Measurements from ENCODE around the gene SYTL5.

Gene SYTL5

DNA sequence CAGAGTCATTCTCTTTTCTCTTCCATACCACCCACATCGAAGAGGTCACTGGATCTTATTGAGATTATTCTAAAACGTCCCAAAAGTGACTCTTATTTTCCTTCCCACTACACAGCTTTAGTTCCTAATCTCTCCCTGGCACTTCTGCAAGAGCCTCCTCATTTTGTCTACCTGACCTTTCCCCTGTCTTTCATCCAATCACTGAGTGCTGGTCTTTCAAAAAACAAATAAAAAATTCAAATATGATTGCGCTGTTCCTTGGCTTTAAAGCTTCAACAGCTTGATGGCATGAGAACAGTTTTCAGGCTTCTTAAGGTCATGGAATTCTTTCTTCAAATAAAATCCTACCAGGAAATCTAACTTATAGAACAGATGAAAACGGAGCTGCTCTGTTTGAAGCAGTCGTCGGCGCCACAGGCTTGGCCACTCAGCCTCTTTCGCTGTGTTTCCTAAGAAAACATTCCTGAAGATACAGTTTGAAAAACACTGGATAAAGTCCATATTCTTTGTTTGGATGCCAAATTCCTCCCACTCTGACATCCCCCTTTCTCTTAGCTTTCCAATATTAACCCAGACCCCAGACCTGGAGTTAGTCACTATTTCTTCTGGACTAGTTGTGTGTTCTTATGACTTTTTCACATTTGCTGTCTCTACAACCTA lies 12.5 kb downstream of the SYTL5 start:
- DNase-seq (ENCODE audit: low read depth, low spot score) = peak; percentile 44

DNA sequence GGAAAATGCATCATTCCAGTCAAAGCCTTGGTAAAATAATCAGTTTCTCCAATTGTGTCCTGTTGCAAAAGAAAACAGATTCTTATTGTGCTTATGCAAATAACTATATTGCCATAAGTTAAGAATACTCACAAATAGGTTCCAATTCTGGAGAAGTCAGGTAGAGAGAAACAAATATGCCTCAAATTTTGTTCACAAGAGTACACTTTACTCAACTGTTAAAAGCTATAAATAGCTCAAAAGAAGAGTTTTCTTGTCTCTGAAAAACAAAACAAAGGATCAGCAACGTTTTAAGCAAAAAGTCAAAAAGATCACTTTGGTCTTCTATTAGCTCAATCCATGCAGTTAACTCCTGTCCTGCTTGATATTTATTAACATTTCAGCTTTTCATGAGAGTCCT lies 21.9 kb downstream of the SYTL5 start:
- no peak for DNase-seq (ENCODE audit: low read depth, low spot score)

DNA sequence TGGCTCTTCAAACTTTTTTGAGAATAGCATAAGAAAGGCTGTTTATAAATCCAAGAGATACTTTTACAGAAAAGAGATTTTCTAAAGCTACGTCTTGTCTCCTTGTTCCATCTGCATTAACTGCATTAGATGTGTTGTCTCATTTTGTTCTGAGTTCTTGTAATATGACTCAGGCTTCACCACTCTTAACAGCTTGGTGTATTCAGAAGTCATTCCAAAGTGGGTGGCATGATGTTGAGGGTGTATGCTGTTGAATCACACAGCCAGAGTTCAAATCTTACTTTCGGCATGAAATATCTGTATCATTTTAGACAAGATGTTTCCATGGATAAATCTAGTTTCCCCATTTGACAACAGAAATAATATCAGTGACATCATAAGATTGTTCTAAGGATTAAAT lies 30.1 kb downstream of the SYTL5 start:
- no peak for DNase-seq (ENCODE audit: low read depth, low spot score)

DNA sequence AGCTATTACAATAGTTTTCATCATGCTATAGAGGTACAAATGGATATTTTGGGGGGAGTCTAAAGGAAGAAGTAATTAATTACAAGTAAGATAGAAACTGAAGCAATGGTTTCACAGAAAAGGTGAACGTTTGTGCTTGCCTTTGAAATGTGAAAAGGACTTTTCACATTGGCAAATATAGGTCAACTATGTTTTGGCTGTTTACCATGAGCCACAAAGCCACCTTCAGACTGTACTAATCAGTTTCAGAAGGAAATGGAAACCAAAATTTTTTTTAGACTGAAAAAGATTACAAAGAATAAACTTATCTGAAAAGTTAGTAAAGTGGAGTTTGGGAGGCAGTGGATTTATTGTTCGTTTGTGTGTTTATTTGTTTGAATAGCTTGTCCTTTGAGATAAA lies 32.1 kb downstream of the SYTL5 start:
- DNase-seq (ENCODE audit: low read depth, low spot score) = no peak

DNA sequence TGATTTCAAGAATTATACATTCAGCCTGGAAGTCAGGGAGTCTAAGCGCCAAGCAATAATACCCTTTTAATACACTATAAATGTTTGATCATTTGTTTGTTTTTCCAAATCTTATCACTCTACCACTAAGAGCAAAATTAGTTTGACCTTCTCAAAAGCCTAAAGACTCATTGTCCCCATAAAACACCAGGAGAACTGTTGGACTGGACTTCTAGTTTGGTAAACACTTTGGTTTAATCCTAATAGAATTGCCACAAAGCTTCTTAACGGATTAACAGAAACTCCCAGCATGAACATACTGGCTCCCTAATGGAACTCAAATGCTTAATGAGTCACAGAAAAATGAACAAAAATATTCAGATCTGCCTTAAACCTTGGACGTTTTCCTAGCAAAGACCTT lies 34.9 kb downstream of the SYTL5 start:
- DNase-seq (ENCODE audit: low read depth, low spot score) = no peak

DNA sequence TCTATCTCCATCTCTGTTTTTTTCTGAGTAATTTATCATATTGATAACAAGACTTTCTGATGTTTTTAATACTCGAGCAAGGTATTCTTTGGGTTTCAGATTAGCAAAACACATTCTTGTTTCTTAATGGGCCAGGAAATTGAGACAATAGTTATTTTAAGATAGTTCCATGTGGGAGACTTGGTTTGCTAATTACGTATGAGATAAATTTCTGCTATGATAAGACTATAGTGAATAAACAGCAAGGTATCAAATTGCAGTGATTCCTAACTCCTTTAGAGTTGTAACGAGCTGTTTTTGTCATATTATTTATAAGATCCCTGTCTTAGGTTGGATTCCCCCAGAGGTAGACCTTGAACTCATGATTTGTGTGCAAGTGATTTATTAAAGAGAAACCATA lies 38.3 kb downstream of the SYTL5 start:
- DNase-seq (ENCODE audit: low read depth, low spot score) = no peak

DNA sequence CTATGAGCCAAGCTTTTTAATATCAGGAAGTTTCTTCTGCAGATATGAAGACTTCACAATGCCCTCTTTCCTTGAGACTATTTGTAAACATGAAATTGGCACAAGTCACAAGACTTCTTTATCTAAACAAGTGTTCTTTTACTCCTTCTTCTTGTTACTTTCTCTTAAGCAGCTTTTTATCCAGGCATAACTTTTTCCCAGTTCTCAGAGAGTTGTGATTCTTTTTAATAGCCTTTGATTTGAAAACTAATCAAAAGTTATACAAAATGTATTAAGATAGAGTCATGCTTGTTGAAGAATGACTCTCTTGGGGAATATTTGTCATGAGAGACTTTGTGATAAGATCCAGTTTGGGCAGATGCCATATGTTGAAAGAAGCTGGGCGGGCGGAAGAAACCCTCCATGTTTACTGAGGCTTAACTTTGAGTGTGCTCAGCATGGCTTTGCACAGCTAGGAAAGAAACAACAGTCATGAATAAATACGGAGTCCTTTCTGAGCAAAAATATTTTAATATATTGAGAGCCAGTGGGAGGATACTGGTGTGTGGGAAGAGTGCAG lies 39.3 kb downstream of the SYTL5 start:
- no peak for DNase-seq (ENCODE audit: low read depth, low spot score)

DNA sequence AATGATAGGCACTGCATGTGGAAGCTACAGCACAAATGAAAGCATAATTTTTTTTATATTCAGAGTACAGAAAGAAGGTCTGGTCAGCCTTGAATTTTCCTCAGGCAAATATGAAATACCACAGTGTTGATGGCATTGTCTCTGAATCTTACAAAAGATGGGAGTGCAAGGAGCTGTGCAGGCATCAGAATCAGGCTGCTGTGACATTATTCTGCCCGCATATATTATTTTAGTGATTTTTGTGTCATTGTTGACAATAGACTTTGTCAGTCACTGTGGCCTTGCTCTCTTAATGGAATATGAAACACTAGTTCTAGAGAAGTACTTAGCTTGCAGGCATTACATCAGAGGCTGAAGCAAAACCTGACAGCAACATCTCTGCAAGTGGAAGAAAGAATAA lies 42.5 kb downstream of the SYTL5 start:
- no peak for DNase-seq (ENCODE audit: low read depth, low spot score)

DNA sequence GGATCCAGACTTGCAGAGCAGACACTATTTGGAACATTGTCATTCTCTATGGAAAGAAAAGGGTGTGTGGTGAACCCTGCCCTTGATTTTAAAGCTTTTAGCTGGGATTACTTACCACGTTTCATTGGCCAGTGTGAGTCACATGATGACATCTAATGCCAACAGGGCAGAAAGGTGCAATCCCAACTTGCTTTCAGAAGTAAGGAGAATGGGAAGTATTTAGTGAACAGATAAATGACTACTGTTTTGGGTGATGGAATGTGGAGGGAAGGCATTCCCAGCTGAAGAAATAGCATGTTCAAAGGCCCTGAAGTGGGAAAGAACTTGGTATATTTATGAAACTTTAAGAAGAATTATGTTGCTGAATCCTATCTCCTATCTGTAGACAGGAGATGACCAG lies 44.5 kb downstream of the SYTL5 start:
- DNase-seq (ENCODE audit: low read depth, low spot score) = no peak

DNA sequence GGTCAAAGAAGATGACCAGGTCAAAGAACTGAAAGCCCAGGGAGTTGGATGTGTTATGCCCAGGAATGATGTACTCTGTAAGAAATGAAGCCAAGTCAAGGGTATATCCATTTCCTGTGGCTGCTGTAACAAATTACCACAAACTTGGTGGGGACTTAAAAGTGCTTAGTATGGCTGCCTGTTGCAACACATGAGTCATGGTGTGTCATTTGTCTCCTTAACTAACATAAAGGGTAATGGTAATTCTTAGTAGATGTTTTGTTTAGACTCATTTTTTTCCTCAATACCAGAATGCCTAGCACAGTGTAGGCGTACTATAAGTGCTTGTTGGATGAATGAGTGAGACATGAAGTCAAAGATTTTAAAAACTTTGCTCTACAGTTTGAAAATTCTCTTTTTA lies 45.7 kb downstream of the SYTL5 start:
- DNase-seq (ENCODE audit: low read depth, low spot score) = peak; percentile 57

DNA sequence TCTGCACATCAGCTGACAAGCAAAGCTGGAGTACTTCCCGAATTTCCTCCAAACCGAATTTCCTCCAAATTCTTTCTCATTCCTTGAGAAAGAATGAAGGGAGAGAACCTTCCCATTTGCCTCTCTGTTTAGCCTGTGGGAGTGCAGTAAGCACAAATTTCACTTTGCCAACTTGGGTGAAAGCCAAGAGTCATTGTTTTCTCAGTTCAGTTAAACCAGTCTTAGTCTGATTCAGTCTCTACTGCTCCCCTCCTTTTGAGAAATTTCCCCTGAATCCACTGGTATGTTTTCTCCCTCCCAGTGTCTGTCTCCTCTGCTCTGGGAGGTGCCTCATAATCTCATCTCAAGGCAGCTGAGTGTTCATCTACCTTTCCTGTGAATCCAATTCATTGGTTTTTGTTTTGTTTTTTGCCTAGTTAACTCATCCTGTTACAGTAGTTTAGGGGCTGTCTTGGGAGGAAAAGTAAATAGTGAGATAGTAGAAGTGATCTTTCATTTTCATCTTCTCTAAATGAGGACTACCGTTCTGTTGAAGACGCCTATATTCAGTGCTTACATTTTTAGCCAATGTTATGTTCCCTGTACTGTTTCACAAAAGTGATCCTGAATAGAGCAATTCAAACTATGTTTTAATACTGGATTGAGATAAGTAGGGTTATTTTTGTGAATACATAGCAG lies 49.0 kb downstream of the SYTL5 start:
- peak; percentile 77 for DNase-seq (ENCODE audit: low read depth, low spot score)

DNA sequence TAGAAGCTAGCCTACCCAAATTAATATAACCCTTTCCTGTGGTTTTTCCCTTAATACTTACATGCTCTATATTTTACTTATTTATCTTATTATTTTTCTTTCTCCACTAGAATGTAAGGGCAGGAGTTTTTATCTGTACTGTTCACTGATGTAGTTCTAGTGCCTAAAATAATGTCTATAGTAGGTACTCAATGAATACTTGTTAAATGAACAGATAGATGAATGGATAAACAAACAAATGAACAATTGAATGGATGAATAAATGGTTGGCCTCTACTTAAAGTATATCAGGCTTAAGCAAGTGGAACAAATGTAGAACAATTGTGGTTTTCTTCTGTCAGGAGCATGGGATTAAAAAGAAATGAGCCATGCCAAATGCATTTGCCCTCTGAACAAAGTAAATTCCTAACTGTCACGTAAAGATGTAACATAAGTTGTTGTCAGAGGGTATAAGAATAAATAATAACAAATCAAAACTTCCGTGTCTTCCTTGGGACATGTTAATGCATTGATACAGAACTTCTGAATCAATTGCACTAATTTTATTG lies 54.1 kb downstream of the SYTL5 start:
- peak; percentile 29 for DNase-seq (ENCODE audit: low read depth, low spot score)

DNA sequence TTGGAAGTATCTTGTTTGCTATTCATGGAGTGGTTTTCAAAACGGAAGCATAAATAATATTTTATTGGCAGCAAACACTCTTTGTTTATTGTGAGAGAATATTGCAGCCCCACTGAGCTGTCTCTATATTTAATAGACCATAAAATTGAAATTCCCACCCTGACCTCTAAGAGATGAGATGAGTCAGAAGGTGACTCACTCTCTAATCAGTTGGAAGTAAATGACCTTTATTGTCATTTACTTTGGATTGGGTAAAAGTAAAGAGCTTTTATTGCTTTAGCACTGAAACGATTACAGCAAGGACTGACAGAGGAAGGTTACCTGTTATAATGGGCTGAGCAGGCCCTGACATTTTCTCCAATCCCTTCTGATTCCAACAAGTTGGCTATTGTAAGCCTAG lies 55.0 kb downstream of the SYTL5 start:
- DNase-seq (ENCODE audit: low read depth, low spot score) = peak; percentile 48

DNA sequence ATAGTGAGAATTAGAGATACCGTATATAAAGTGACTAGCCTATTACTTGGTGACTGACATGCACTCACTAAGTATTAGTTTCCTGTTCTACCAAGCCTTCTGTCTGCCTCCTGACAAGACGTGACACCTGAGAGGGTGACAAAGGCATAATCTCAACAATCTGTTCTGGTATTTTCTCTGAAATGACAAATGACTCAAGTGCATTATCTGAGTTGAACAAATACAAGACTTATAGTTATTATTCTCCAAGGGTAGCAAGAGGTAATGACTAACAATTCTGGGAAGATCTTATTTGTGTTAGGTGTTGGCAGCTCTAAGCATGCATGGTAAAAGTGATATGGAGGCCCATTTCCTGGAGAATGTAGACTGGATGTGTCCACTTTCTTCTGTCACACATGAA lies 60.6 kb downstream of the SYTL5 start:
- no peak for DNase-seq (ENCODE audit: low read depth, low spot score)

DNA sequence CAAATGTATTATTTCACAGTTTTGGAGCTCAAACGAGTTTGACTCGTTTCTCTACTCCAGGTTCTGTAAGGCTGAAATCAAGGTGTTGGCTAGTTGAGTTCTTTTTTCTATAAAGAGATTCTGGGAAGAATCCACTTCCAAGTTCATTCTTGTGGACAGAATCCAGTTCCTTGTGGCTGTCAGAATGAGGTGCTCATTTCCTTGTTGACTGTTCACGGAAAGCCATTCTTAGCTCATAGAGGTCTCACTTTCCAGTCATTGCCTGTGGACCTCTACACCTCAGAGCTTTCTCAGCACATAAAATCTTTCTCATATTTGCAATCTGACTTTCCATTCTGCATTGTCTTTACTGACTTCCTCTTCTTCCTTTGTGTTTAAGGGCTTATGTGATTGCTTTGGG lies 62.9 kb downstream of the SYTL5 start:
- no peak for DNase-seq (ENCODE audit: low read depth, low spot score)

DNA sequence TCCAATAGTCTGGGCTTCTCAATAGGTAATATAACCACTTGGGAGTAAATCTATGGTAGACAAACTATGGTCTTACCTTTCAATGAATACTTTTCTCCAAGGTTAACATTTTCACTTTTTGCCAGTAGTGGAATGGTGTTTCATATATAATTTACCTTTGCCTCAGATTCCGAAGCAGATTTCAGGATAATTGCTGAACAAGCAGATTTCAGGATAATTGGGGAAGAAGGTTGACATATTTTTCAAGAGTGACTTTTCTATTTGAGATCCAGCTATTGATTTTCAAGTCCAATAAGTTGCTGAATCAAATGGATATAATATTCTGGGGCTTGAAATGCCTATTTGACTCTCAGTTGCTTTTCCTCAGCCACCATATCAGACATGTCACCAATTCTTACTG lies 63.6 kb downstream of the SYTL5 start:
- no peak for DNase-seq (ENCODE audit: low read depth, low spot score)

DNA sequence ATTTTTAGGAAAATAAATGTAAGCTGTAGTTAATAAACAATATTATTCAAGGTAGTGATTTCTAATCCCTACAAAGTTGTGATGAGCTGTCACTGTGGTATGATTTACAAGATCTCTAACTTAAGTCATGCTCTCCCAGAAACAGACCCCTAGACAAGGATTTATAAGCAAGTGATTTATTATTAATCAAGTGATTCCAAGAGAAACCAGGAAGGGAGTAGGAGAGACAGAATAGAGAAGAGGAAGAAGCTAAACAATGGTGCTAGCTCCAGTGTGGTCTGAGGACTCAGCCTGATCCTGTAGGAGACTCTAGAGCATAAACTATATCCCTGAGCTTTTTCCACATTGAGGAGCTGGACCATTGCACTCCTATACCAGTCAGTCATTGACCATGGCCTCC lies 73.1 kb downstream of the SYTL5 start:
- DNase-seq (ENCODE audit: low read depth, low spot score) = no peak

DNA sequence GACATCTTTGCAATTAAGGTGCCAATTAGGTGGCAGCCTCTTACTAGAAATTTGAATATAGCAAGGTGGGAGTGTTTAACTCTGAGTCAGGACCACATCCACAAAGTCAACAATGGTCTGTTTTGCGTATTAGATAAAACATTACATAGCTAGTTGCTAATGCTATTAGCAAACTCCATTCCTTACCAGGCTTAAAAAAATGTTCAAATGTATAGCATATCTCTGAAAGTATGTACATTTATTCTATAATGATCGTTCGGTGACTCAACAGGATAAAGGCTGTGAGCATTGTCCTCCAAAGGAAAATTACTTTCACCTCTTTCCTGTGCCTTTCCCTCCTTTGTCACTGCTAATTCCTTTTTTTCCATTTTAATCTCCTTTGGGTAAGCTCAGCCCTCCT lies 74.5 kb downstream of the SYTL5 start:
- no peak for DNase-seq (ENCODE audit: low read depth, low spot score)

DNA sequence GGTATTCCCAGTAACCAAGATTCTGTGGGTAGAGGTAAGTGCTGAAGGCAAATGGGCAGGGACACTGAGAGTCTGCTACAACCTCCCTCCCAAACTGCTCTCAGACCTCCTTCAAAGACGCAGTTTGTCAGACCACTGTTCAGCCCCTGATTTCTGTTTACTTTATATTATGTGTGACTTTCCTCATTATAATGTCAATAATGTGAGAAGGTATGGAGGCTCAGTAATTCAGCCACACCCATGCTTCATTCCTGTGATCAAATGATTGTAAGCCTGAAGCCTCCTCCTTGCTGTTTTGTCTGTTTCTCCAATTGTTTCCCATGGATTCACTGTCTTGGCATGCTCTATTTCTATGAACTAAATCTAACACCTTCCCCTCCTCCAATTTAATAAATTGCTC lies 75.6 kb downstream of the SYTL5 start:
- no peak for DNase-seq (ENCODE audit: low read depth, low spot score)

DNA sequence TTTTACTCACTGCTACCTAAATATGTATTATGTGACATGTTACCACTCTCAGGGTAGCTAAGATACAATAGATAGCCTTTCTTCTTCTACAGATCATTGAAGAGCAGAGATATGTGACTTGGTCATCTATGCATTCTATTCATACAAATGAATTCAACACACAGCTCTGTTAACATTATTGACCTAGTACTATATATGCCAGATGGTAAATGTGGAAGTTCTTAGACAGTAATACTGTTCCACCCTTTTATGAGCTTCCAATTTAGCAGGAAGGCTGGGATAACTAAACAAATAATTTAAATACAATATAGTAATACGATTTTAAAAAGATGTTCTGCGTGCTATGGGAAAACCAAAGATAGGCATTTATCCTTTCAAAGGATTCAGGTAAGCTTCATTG lies 76.0 kb downstream of the SYTL5 start:
- no peak for DNase-seq (ENCODE audit: low read depth, low spot score)

DNA sequence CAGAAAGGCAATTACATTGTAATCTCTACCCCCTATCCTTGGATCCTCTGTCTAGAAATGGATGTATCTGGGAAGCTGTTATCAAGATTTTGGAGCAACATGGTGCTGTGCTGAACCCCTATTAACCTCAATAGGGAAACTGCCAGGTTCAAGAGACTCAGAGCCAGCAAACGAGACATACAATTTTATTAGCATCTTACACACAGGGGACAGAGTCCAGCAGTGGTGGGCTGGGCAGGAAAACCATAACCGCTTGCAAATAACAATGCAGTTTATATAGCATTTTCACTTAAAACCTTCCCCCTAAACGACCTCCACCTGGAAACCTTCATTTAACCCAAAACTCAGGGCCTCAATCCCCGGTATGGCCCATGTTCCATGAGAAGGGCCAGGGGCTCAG lies 79.5 kb downstream of the SYTL5 start:
- no peak for DNase-seq (ENCODE audit: low read depth, low spot score)

DNA sequence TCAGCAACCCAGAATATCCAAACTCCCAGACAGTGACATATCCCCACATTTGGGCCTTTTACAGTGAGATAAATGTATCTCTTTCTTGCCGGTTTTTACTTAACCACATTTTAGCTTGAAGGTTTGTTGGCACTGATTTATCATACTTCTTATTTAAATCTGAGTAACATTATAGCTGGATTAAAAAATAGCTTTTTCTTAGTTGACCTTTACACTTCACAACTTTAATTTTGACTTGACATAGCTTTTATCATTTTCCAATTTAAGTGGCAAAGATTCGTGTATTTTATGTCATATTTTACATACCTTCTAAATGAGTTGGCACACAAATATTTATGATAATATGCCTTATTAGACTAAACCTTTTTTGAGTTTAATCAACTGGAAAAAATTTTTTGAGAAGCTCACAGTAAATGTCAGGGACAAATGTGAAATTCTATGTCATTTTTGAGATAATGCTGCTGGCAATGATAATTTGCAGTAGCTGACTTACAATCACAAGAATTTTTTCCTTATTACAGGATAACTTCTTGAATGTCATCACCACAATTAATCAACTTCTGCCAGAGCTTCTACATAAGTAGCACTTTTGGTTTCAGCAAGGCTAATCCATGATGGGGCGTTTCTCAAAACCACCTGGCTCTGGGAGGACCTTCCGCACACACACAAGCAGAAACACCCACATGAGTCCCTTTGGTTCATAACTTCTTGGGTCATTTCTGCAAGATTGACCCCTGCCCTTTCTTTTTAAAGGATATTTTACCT lies 80.3 kb downstream of the SYTL5 start:
- DNase-seq (ENCODE audit: low read depth, low spot score) = no peak

Measured in astrocyte of the hippocampus (primary cell).